Keratinocyte (primary cell): ENCODE measurements around the gene PRSS12.

ENCODE experiments used
- CTCF ChIP-seq, 3 experiments: IDR thresholded peaks in 1 of 3; conservative IDR thresholded peaks in 1 of 3; optimal IDR thresholded peaks in 1 of 3; 2 replicates in 2 of 3; 3 replicates in 1 of 3; pipeline versions ENCODE3 to v1.5.1; 2011; ENCODE audit warnings: low read length in 3 of 3, mild to moderate bottlenecking in 3 of 3, moderate library complexity in 2 of 3, control low read depth in 1 of 3, inconsistent platforms in 1 of 3; ENCODE audit not compliant: insufficient read depth in 2 of 3; ENCODE audit errors: extremely low read depth in 1 of 3
- EZH2 ChIP-seq: IDR thresholded peaks from one replicate; pipeline ENCODE4 v1.6.1; 2012; ENCODE audit warnings: inconsistent platforms, mild to moderate bottlenecking, low read length, moderate library complexity

- TF ChIP-seq CTCF (optimal IDR thresholded peaks at IDR 0.05 in 1 of 3, IDR thresholded peaks at IDR 0.05 in 1 of 3, conservative IDR thresholded peaks at IDR 0.05 in 1 of 3; ENCODE audit: extremely low read depth in 1 of 3, insufficient read depth in 2 of 3, low read length in 3 of 3) (no peak), EZH2 (no peak)
These were observed 87.3 kb downstream of the PRSS12 start for GRCh38 chr4:118265312-118266144.
